Vagina (tissue), 2 donors: ENCODE results near the gene GTF2H4. TPM values are rescaled to one million over a fixed set of nuclear protein-coding genes. Genes with fewer than 3 reads are reported as not detected.
A peak's percentile ranks its signal among the peaks of the same experiment; 100 is the strongest.

ENCODE experiments used
- DNase-seq, 2 donors: peaks; one replicate each; pipeline ENCODE4 v3.0.0-alpha.2; 2017; ENCODE audit errors: extremely low spot score in 2 of 2
- H3K27ac ChIP-seq: fragments of 200-600 bp; sonication (generic); one replicate; pipeline ENCODE4 v1.5.1; 2019
- H3K27me3 ChIP-seq: fragments of 200-600 bp; sonication (generic); one replicate; pipeline ENCODE4 v1.5.1; 2019
- H3K36me3 ChIP-seq, 2 donors: fragments of 200-600 bp; sonication (generic); one replicate each; pipeline ENCODE4 v1.5.1; 2017 to 2019
- H3K4me1 ChIP-seq: fragments of 200-600 bp; sonication (generic); one replicate; pipeline ENCODE4 v1.5.1; 2019
- H3K4me3 ChIP-seq, 2 donors: fragments of 200-600 bp; sonication (generic); 1 replicate in 1 of 2; 2 replicates in 1 of 2; pipeline ENCODE4 v1.5.1; 2016 to 2019
- H3K9me3 ChIP-seq: fragments of 200-600 bp; sonication (generic); one replicate; pipeline ENCODE4 v1.5.1; 2019
- POLR2A ChIP-seq, 2 donors: fragments of 450-650 bp; IDR thresholded peaks; one replicate each; pipeline ENCODE4 v1.6.1; 2017; ENCODE audit warnings: antibody characterized with exemption in 2 of 2, mild to moderate bottlenecking in 2 of 2, moderate library complexity in 2 of 2
- POLR2AphosphoS5 ChIP-seq, 2 donors: sonication (generic); formaldehyde crosslinking; IDR thresholded peaks; one replicate each; pipeline ENCODE4 v1.9.0; 2017; ENCODE audit warnings: antibody characterized with exemption in 2 of 2, mild to moderate bottlenecking in 2 of 2, low read depth in 1 of 2; ENCODE audit not compliant: insufficient read depth in 1 of 2
- intact Hi-C: fragments of 100-400 bp; cut with DNase I; formaldehyde crosslinking; loops from one replicate; pipeline ENCODE4 v1.15.1; 2023
- total RNA-seq: library from RNA; depleted of rRNA; stranded (reverse); fragments of >200 nt; gene quantifications from one replicate; pipeline ENCODE4 v1.2.3, GENCODE V29; 2016
- TF ChIP-seq, protein P1 (sequence below), 3 experiments: fragments of 450-650 bp in 2 of 3; fragments of 200-600 bp in 1 of 3; sonication (generic) in 1 of 3; IDR thresholded peaks; one replicate each; pipeline ENCODE4 v1.5.1; 2017 to 2019; ENCODE audit warnings: antibody characterized with exemption in 3 of 3, mild to moderate bottlenecking in 2 of 3, moderate library complexity in 2 of 3

Gene GTF2H4
- total RNA-seq, 1 donor from 2014 or later: 16.7 TPM

DNA sequence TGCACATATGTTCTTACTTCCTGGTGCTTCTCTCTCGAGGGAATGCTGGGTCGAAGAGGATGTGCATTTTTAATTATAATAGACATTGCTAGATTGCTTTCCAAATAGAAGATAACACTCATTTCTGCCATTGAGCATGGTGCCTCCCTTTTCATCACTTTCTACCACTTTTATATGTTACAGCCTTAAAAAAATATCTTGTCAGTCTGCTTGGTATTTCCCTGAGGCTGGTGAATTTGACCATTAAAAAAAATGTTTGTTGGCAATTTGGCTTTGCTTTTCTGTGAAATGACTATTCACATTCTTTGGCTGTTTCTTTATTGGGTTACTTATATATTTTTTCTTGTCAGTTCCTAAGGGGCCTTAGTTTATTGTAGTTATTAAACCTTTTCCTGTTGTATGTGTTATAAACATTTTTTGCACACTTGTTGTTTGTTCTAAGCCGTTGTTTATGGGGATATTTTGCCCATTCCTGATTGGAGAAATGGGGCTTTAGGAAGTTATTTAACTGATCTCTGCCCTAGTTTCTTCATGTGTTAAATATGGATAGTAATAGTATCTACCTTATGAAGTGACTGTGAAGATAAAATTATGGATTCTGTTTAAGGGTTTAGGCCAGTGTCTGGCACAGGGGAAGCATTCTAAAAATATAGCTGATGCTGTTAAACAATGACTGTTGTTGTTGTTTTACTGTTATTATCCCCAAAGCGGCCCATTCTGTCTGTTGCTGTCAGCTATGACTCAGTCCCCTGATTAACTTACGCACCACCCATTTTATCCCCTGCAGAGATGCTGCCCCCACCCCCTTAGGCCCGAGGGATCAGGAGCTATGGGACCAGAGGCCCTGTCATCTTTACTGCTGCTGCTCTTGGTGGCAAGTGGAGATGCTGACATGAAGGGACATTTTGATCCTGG is 19.8 kb upstream of the GTF2H4 start:
- Histone ChIP-seq H3K27ac (peak overlapping the region; percentile 16), H3K4me3 (no peak overlapping the region), H3K36me3 (peaks cover 0 to 33% of the 10 kb centered on the region in 2 donors), H3K27me3 (no peaks in the 10 kb centered on the region), H3K9me3 (no peaks in the 10 kb centered on the region), H3K4me1 (peaks cover 60% of the 10 kb centered on the region)
- TF ChIP-seq POLR2A (IDR thresholded peaks at IDR 0.05): no peak
- TF ChIP-seq, protein P1, sequence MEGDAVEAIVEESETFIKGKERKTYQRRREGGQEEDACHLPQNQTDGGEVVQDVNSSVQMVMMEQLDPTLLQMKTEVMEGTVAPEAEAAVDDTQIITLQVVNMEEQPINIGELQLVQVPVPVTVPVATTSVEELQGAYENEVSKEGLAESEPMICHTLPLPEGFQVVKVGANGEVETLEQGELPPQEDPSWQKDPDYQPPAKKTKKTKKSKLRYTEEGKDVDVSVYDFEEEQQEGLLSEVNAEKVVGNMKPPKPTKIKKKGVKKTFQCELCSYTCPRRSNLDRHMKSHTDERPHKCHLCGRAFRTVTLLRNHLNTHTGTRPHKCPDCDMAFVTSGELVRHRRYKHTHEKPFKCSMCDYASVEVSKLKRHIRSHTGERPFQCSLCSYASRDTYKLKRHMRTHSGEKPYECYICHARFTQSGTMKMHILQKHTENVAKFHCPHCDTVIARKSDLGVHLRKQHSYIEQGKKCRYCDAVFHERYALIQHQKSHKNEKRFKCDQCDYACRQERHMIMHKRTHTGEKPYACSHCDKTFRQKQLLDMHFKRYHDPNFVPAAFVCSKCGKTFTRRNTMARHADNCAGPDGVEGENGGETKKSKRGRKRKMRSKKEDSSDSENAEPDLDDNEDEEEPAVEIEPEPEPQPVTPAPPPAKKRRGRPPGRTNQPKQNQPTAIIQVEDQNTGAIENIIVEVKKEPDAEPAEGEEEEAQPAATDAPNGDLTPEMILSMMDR (IDR thresholded peaks at IDR 0.05): no peak
- no peak for TF ChIP-seq POLR2AphosphoS5 (IDR thresholded peaks at IDR 0.05; ENCODE audit: insufficient read depth in 1 of 2, low read depth in 1 of 2)
- no peak for DNase-seq
- intact Hi-C loops: loop anchor here (10.0 kb wide), 1 partner anchor 203 kb away; the partner anchor contains the start of gene PPP1R18

DNA sequence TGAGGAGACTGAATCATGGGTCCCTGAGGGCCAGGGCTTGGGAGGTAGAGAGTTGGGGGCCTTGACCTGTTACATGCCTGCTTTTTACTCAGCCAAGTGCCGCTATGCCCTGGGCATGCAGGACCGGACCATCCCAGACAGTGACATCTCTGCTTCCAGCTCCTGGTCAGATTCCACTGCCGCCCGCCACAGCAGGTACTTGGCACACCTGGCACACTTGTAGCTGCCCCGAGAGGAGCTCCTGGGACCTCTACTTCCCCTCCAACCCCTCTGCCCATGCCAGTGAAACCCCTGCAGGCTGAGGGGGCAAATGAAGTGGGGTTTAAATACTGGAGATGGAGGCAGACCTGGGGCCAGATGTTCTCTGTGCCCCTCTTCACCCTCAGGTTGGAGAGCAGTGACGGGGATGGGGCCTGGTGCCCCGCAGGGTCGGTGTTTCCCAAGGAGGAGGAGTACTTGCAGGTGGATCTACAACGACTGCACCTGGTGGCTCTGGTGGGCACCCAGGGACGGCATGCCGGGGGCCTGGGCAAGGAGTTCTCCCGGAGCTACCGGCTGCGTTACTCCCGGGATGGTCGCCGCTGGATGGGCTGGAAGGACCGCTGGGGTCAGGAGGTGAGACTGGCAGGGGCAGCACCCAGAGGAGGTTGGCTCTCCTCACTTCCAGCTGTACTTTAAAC is 19.1 kb upstream of the GTF2H4 start:
- peak overlapping the region; percentile 16 for H3K27ac ChIP-seq
- TF ChIP-seq POLR2AphosphoS5 (IDR thresholded peaks at IDR 0.05; ENCODE audit: insufficient read depth in 1 of 2, low read depth in 1 of 2) (no peak), POLR2A (IDR thresholded peaks at IDR 0.05) (no peak)
- TF ChIP-seq, protein P1 (IDR thresholded peaks at IDR 0.05): no peak
- H3K4me1 ChIP-seq: peaks cover 52% of the 10 kb centered on the region
- no peak for DNase-seq
- H3K4me3 ChIP-seq: no peak overlapping the region
- no peaks in the 10 kb centered on the region for H3K9me3 ChIP-seq
- intact Hi-C loops: loop anchor here (10.0 kb wide), 1 partner anchor 204 kb away; the partner anchor contains the start of gene PPP1R18
- no peaks in the 10 kb centered on the region for H3K27me3 ChIP-seq
- peaks cover 0 to 41% of the 10 kb centered on the region in 2 donors for H3K36me3 ChIP-seq

DNA sequence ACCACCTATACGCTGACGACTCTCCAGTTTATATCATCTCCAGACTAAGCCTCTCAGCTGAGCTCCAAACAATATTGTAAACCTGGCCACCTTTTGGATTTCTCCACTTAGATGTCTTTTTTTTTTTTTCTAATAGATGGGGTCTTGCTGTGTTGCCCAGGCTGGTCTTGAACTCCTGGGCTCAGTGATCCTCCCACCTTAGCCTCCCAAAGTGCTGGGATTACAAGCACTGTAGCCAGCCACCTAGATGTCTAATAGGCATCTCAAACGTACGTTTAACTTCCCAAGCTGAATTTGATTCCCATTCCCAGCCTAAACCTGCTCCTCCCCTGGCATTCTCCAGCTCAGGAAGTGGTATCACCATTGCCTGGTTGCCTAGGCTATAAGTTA is 18.5 kb upstream of the GTF2H4 start:
- no peak overlapping the region for H3K27ac ChIP-seq

DNA sequence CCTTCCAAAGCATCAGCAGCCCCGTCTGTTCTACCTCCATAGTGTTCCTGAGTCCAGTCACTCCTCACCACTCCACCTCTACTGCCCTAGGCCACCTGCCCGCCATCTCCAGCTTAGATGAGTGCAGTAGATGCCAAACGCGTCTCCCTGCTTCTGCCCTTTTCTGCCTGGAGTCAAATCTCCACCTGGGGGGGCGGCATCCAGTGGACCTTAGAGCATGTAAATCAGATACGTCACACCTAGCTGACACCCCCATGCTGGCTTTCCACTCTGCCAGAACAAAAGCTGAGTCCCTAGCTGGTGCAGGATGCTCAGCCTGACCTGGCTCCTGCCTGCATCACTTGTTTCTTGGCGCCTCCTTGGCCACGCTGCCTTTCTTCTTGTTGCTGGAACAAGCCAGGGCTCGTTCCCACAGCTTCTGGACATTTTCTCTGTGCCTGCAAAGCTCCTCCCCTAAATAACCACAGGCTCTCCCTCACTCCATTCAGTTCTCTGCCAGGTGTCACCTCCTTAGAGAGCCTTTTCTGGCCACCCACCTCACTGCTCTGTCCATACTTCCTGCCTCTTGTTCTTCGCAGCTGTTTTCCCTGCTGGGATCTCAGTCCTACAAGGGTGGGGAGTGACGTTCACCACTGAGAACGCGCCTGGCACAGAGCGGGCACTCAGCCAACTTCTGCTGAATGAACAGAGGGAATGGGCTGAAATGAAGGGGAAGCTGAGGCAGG is 17.9 kb upstream of the GTF2H4 start:
- Histone ChIP-seq H3K4me1 (peaks cover 47% of the 10 kb centered on the region), H3K4me3 (no peak overlapping the region), H3K36me3 (peaks cover 0 to 50% of the 10 kb centered on the region in 2 donors), H3K9me3 (no peaks in the 10 kb centered on the region), H3K27ac (no peak overlapping the region), H3K27me3 (no peaks in the 10 kb centered on the region)
- TF ChIP-seq, protein P1 (IDR thresholded peaks at IDR 0.05): no peak
- TF ChIP-seq POLR2AphosphoS5 (IDR thresholded peaks at IDR 0.05; ENCODE audit: insufficient read depth in 1 of 2, low read depth in 1 of 2) (no peak), POLR2A (IDR thresholded peaks at IDR 0.05) (no peak)
- no peak for DNase-seq
- intact Hi-C loops: loop anchor here (10.0 kb wide), 1 partner anchor 205 kb away; the partner anchor contains the start of gene PPP1R18

More for the DNA sequence above, 18.5 kb upstream of the GTF2H4 start:
- DNase-seq: no peak
- no peaks in the 10 kb centered on the region for H3K27me3 ChIP-seq
- H3K9me3 ChIP-seq: no peaks in the 10 kb centered on the region
- H3K36me3 ChIP-seq: peaks cover 0 to 46% of the 10 kb centered on the region in 2 donors
- H3K4me3 ChIP-seq: no peak overlapping the region
- TF ChIP-seq, protein P1 (IDR thresholded peaks at IDR 0.05): no peak
- TF ChIP-seq POLR2A (IDR thresholded peaks at IDR 0.05) (no peak), POLR2AphosphoS5 (IDR thresholded peaks at IDR 0.05; ENCODE audit: insufficient read depth in 1 of 2, low read depth in 1 of 2) (no peak)
- intact Hi-C loops: loop anchor here (10.0 kb wide), 1 partner anchor 205 kb away; the partner anchor contains the start of gene PPP1R18
- H3K4me1 ChIP-seq: peaks cover 52% of the 10 kb centered on the region
